GM23338 (cell line): ENCODE measurements around the gene DCLK2. TPM values are rescaled to one million over a fixed set of nuclear protein-coding genes. Genes with fewer than 3 reads are reported as not detected.

Experiments used
- ATAC-seq: fragments of 200-7000 bp; cut with Tn5 transposase; 3 replicates; pipeline ENCODE4 v1.9.1; 2020
- DNase-seq: peaks from one replicate; pipeline ENCODE4 v3.0.0-alpha.2; 2015; ENCODE audit warnings: low spot score
- H2AFZ ChIP-seq: fragments of 200-600 bp; sonication (generic); 2 replicates; pipeline ENCODE4 v1.8.0; 2016; ENCODE audit warnings: antibody characterized with exemption, mild to moderate bottlenecking, moderate library complexity
- H3F3A ChIP-seq: fragments of 200-600 bp; sonication (generic); replicated peaks from 2 replicates; pipeline ENCODE4 v1.8.0; 2017; ENCODE audit warnings: antibody characterized with exemption, mixed run types, low read depth
- H3K27ac ChIP-seq: fragments of 200-600 bp; sonication (generic); 2 replicates; pipeline ENCODE4 v1.6.1; 2016; ENCODE audit warnings: low read depth
- H3K27me3 ChIP-seq: fragments of 200-600 bp; sonication (generic); 2 replicates; pipeline ENCODE4 v1.8.0; 2016; ENCODE audit warnings: mild to moderate bottlenecking, mixed run types, moderate library complexity; ENCODE audit not compliant: insufficient read depth
- H3K36me3 ChIP-seq: fragments of 200-600 bp; sonication (generic); 2 replicates; pipeline ENCODE4 v1.8.0; 2016; ENCODE audit warnings: mild to moderate bottlenecking; ENCODE audit not compliant: insufficient read depth
- H3K4me1 ChIP-seq: fragments of 200-600 bp; sonication (generic); 2 replicates; pipeline ENCODE4 v1.8.0; 2016; ENCODE audit warnings: mild to moderate bottlenecking, moderate library complexity; ENCODE audit not compliant: insufficient read depth
- H3K4me2 ChIP-seq: fragments of 200-600 bp; sonication (generic); 2 replicates; pipeline ENCODE4 v1.7.1; 2017; ENCODE audit warnings: mixed run types
- H3K4me3 ChIP-seq: fragments of 200-600 bp; sonication (generic); 2 replicates; pipeline ENCODE4 v1.6.1; 2016; ENCODE audit warnings: mixed run types
- H3K79me2 ChIP-seq: fragments of 200-600 bp; sonication (generic); replicated peaks from 2 replicates; pipeline ENCODE4 v1.8.0; 2017; ENCODE audit warnings: mild to moderate bottlenecking; ENCODE audit not compliant: insufficient read depth
- H3K9me2 ChIP-seq: fragments of 200-600 bp; sonication (generic); 2 replicates; pipeline ENCODE4 v1.8.0; 2017; ENCODE audit not compliant: insufficient read depth
- H4K20me1 ChIP-seq: fragments of 200-600 bp; sonication (generic); replicated peaks from 2 replicates; pipeline ENCODE4 v1.8.0; 2017; ENCODE audit warnings: mild to moderate bottlenecking; ENCODE audit not compliant: insufficient read depth
- H3K27ac Mint-ChIP-seq: 2 replicates; pipeline ENCODE4 v1.8.0; 2020; ENCODE audit warnings: inconsistent platforms, mild to moderate bottlenecking, moderate library complexity, mixed read lengths
- H3K27me3 Mint-ChIP-seq: 3 replicates; pipeline ENCODE4 v1.8.0; 2022; ENCODE audit warnings: low read depth, mild to moderate bottlenecking, moderate library complexity, mixed read lengths, inconsistent platforms; ENCODE audit not compliant: insufficient read depth, poor library complexity
- H3K36me3 Mint-ChIP-seq: 3 replicates; pipeline ENCODE4 v1.8.0; 2021; ENCODE audit warnings: low read depth, mild to moderate bottlenecking, inconsistent platforms, moderate library complexity, mixed read lengths
- H3K4me1 Mint-ChIP-seq: 3 replicates; pipeline ENCODE4 v1.8.0; 2020; ENCODE audit warnings: mild to moderate bottlenecking, inconsistent platforms, mixed read lengths
- H3K4me3 Mint-ChIP-seq: 3 replicates; pipeline ENCODE4 v1.8.0; 2021; ENCODE audit warnings: moderate library complexity, mild to moderate bottlenecking, inconsistent platforms, mixed read lengths
- H3K9me3 Mint-ChIP-seq: 3 replicates; pipeline ENCODE4 v1.8.0; 2020; ENCODE audit warnings: moderate library complexity, mild to moderate bottlenecking, inconsistent platforms, mixed read lengths
- ETS1 ChIP-seq: IDR thresholded peaks from 2 replicates; pipeline ENCODE4 v1.6.1; 2016; ENCODE audit warnings: antibody characterized with exemption
- EZH2phosphoT487 ChIP-seq: fragments of 200-600 bp; sonication (generic); IDR thresholded peaks from one replicate; pipeline ENCODE4 v1.8.1; 2018; ENCODE audit warnings: antibody characterized with exemption; ENCODE audit not compliant: unreplicated experiment
- NANOG ChIP-seq: IDR thresholded peaks from 2 replicates; pipeline ENCODE4 v1.6.1; 2016; ENCODE audit warnings: antibody characterized with exemption, borderline replicate concordance
- STAT1 ChIP-seq: IDR thresholded peaks from one replicate; pipeline ENCODE4 v1.6.1; 2016; ENCODE audit warnings: antibody characterized with exemption; ENCODE audit not compliant: unreplicated experiment
- ZNF114 ChIP-seq: fragments of 250-450 bp; sonication (Bioruptor Pico); IDR thresholded peaks from 2 replicates; pipeline ENCODE4 v1.5.0; 2020; ENCODE audit warnings: mild to moderate bottlenecking, moderate library complexity
- ZNF331 ChIP-seq: fragments of 250-450 bp; sonication (Bioruptor Pico); IDR thresholded peaks from 2 replicates; pipeline ENCODE4 v1.5.0; 2020; ENCODE audit warnings: low read depth, mild to moderate bottlenecking, moderate library complexity
- ZNF462 ChIP-seq: fragments of 250-450 bp; sonication (Bioruptor Pico); IDR thresholded peaks from 2 replicates; pipeline ENCODE4 v1.5.0; 2020; ENCODE audit warnings: mild to moderate bottlenecking, moderate library complexity
- polyA plus RNA-seq: library from polyadenylated mRNA; unstranded; fragments of >200 nt; fragmentation: Nextera tagmentation; extraction: Ambion mirVana; gene quantifications from 2 replicates; pipeline ENCODE4 v1.2.1, GENCODE V29; 2016
- total RNA-seq: library from RNA; depleted of rRNA; stranded (reverse); fragments of >200 nt; shearing (Covaris generic); gene quantifications from 2 replicates; pipeline ENCODE4 v1.2.3, GENCODE V29; 2014

The DCLK2 gene
- total and polyA plus RNA-seq, 2 experiments from 2014 or later = 0.49 TPM; not detected in 1

- TF ChIP-seq ETS1 (no peak), NANOG (no peak)
Observed at GRCh38 chr4:150133605-150134004, 55.4 kb downstream of the DCLK2 start (continued).

GRCh38 chr4:150135134-150135772, 57.0 kb downstream of the DCLK2 start:
- Histone ChIP-seq H3K79me2 (no peaks in the 10 kb centered on the region), H4K20me1 (no peaks in the 10 kb centered on the region), H3K27me3 (no peaks in the 10 kb centered on the region), H3K4me1 (no peaks in the 10 kb centered on the region), H3K36me3 (no peaks in the 10 kb centered on the region), H2AFZ (no peak overlapping the region), H3K27ac (no peak overlapping the region), H3K4me2 (no peak overlapping the region), H3F3A (no peaks in the 10 kb centered on the region), H3K4me3 (no peak overlapping the region), H3K9me2 (no peaks in the 10 kb centered on the region)
- no peaks in the 10 kb centered on the region for H3K27me3 Mint-ChIP-seq
- DNase-seq (no peak), ATAC-seq (no peak)
- no peak for TF ChIP-seq NANOG
- H3K4me3 Mint-ChIP-seq = no peak overlapping the region
- no peaks in the 10 kb centered on the region for H3K4me1 Mint-ChIP-seq
- no peak overlapping the region for H3K27ac Mint-ChIP-seq
- H3K36me3 Mint-ChIP-seq = no peaks in the 10 kb centered on the region
- no peaks in the 10 kb centered on the region for H3K9me3 Mint-ChIP-seq

- Mint-ChIP-seq H3K4me3 (no peak overlapping the region), H3K27me3 (no peaks in the 10 kb centered on the region), H3K4me1 (no peaks in the 10 kb centered on the region), H3K27ac (no peak overlapping the region), H3K9me3 (no peaks in the 10 kb centered on the region), H3K36me3 (no peaks in the 10 kb centered on the region)
- Histone ChIP-seq H3F3A (no peaks in the 10 kb centered on the region), H4K20me1 (no peaks in the 10 kb centered on the region), H2AFZ (no peak overlapping the region), H3K4me2 (no peak overlapping the region), H3K9me2 (no peaks in the 10 kb centered on the region), H3K27me3 (no peaks in the 10 kb centered on the region), H3K4me3 (no peak overlapping the region), H3K27ac (no peak overlapping the region), H3K79me2 (no peaks in the 10 kb centered on the region), H3K4me1 (no peaks in the 10 kb centered on the region), H3K36me3 (no peaks in the 10 kb centered on the region)
- TF ChIP-seq ZNF331 (CRISPR knock-in tag) (no peak), EZH2phosphoT487 (no peak), ZNF114 (CRISPR knock-in tag) (no peak), STAT1 (no peak), ZNF462 (CRISPR knock-in tag) (no peak)
- DNase-seq = no peak
- no peak for ATAC-seq
Observed at GRCh38 chr4:150136036-150136435, 57.8 kb downstream of the DCLK2 start.
